OCI-LY3 (cell line): ENCODE results near the gene BMPR1B.

Source experiments
- EZH2phosphoT487 ChIP-seq: fragments of 200-600 bp; shearing (Covaris generic); IDR thresholded peaks from 2 replicates; pipeline ENCODE4 v1.6.1; 2018; ENCODE audit warnings: antibody characterized with exemption, mixed run types, low read depth
- TF ChIP-seq, protein P1 (sequence below): fragments of 200-600, 300-600 bp; sonication (generic); IDR thresholded peaks from 2 replicates; pipeline ENCODE4 v1.5.1; 2014; ENCODE audit warnings: antibody characterized with exemption, low read length, low read depth

DNA sequence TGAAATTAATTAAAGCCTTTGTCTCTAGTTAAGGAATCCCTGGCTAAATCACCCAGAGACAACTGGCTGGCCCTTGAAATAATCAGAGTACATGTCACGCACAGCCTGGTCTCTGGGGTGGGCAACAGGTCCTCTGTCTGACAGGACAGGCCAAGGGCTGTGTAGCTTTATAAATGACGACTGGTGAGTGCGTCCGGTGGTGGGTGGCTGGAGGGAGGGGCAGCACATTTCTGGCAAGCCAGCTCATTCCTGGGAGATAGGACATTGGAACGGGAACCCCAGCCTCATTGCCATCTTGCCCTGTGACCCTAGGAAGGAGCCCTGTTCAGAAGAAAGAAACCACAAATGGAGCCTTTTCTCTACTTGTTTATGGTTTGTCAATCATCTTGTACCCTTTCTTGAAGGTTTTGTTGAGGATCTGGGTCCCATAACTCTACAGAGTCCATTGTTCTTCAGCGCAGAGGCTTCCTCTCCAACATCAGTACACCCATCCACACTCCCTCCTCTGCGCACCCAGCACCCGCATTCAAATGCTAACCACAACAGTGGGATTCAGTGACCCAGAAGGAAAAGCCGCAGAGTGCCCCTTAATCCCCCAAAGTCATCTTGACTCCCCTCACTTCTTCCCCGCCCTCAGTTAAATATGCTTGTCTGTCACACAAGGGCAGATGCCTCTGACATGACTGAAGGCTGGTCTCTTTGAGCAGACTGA, 422.9 kb downstream of the BMPR1B start:
- TF ChIP-seq, protein P1, sequence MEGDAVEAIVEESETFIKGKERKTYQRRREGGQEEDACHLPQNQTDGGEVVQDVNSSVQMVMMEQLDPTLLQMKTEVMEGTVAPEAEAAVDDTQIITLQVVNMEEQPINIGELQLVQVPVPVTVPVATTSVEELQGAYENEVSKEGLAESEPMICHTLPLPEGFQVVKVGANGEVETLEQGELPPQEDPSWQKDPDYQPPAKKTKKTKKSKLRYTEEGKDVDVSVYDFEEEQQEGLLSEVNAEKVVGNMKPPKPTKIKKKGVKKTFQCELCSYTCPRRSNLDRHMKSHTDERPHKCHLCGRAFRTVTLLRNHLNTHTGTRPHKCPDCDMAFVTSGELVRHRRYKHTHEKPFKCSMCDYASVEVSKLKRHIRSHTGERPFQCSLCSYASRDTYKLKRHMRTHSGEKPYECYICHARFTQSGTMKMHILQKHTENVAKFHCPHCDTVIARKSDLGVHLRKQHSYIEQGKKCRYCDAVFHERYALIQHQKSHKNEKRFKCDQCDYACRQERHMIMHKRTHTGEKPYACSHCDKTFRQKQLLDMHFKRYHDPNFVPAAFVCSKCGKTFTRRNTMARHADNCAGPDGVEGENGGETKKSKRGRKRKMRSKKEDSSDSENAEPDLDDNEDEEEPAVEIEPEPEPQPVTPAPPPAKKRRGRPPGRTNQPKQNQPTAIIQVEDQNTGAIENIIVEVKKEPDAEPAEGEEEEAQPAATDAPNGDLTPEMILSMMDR: no peak
- no peak for TF ChIP-seq EZH2phosphoT487
